ENCODE data around the gene DHRS4. TPM values are rescaled to one million over a fixed set of nuclear protein-coding genes. Genes with fewer than 3 reads are reported as not detected.

Gene DHRS4
- total and polyA plus RNA-seq, 9 of the 15 experiments (the other 6 are each of a cell fraction or from before 2014, with no cell fraction given): 0.51 to 35.9 (median 10.1) TPM

DNA sequence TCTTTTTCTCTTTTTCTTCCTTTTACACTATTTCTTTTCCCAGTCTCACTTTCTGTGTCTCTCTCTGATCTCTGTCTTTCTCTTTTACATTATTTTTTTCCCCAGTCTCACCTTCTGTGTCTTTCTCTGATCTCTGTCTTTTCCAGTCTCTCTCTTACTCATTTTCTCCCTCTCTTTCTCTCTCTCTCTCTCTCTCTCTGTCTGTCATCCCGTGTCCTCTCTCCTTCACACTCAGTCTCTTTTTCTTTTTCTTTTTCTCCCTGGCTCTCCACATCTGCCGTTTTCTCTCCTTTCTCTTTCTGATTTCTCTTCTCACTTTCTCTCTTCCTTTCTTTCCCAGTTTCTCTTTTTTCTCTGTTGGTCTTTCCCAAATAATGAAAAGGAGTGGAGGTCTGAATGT is 57.5 kb downstream of the DHRS4 start:
- no peak overlapping the region for H3K27ac ChIP-seq (ENCODE audit: extremely low read depth, low read depth, low read length)
- no peak overlapping the region for H2AFZ ChIP-seq (ENCODE audit: low read depth, low read length)
- ChIA-PET POLR2A (no interaction called here), CTCF (ENCODE audit: low intra/inter-chr PET ratio) (interaction anchor here (0.6 kb wide), 1 partner anchor 278 kb away, joined by 4 read pairs; no protein-coding TSS in a partner anchor)
- 0 out of 2 replicates have a peak overlapping the region, but pooled peaks have one; percentile 5 for H3K4me2 ChIP-seq (ENCODE audit: insufficient read depth, low read length)
- no peaks in the 10 kb centered on the region for H3K79me2 ChIP-seq (ENCODE audit: control insufficient read depth, insufficient read depth, low read length)
- H3K4me1 ChIP-seq (replicated peaks in 1 of 2; ENCODE audit: control insufficient read depth in 2 of 2, insufficient read depth in 2 of 2, low read length in 2 of 2): peaks cover 0 to 5% of the 10 kb centered on the region in 2 experiments; a peak in 2 of 5 replicates
- H3K9ac ChIP-seq (ENCODE audit: insufficient read depth in 1 of 2, low read depth in 2 of 2, low read length in 2 of 2): no peak overlapping the region
- no peak for ATAC-seq
- H3K9me3 ChIP-seq (replicated peaks; ENCODE audit: control insufficient read depth, insufficient read depth, low read depth, low read length): peaks cover 4% of the 10 kb centered on the region; the same call in 1 of the 2 replicates
- no peaks in the 10 kb centered on the region for H3K9me1 ChIP-seq (ENCODE audit: control insufficient read depth, insufficient read depth, low read length)
- no peaks in the 10 kb centered on the region for H4K20me1 ChIP-seq (replicated peaks; ENCODE audit: control insufficient read depth, insufficient read depth, low read length)
- no peak overlapping the region for H3K4me3 ChIP-seq
- no peak for FAIRE-seq
- in situ Hi-C loops (cut with MboI): loop anchor here (5.0 to 10.0 kb wide), 3 partner anchors 34 to 284 kb away; partner anchors contain the start of genes DHRS1 and NOP9
- WGBS (ENCODE audit: insufficient coverage, low coverage, missing lambda C conversion rate): 0% methylated on average over 1 of the region's 2 CpGs
- H3K27me3 ChIP-seq (ENCODE audit: control insufficient read depth in 2 of 2, insufficient read depth in 2 of 2, low read length in 2 of 2): no peaks in the 10 kb centered on the region
- no TSS peak for BruUV-seq (replicated peaks)
- no peaks in the 10 kb centered on the region for H3K36me3 ChIP-seq (ENCODE audit: control insufficient read depth, insufficient read depth, low read length)
- intact Hi-C loops (cut with micrococcal nuclease): loop anchor here (10.0 kb wide), 1 partner anchor 84 kb away; the partner anchor contains the start of gene PCK2
- DNase-seq (ENCODE audit: extremely low read depth in 1 of 4, low spot score in 3 of 4): no peak
- TF ChIP-seq THRB (CRISPR knock-in tag; conservative IDR thresholded peaks at IDR 0.05) (0 out of 2 replicates have a peak, but pooled peaks have one; percentile 31), CREB3L1 (IDR thresholded peaks at IDR 0.05; ENCODE audit: borderline replicate concordance, low read depth) (no peak), ZNF699 (CRISPR knock-in tag; IDR thresholded peaks at IDR 0.05; ENCODE audit: insufficient replicate concordance) (no peak), ATF4 (CRISPR knock-in tag; IDR thresholded peaks at IDR 0.05) (no peak), ZNF76 (CRISPR knock-in tag; IDR thresholded peaks at IDR 0.05; ENCODE audit: borderline replicate concordance) (no peak)
- TF ChIP-seq, protein P1, sequence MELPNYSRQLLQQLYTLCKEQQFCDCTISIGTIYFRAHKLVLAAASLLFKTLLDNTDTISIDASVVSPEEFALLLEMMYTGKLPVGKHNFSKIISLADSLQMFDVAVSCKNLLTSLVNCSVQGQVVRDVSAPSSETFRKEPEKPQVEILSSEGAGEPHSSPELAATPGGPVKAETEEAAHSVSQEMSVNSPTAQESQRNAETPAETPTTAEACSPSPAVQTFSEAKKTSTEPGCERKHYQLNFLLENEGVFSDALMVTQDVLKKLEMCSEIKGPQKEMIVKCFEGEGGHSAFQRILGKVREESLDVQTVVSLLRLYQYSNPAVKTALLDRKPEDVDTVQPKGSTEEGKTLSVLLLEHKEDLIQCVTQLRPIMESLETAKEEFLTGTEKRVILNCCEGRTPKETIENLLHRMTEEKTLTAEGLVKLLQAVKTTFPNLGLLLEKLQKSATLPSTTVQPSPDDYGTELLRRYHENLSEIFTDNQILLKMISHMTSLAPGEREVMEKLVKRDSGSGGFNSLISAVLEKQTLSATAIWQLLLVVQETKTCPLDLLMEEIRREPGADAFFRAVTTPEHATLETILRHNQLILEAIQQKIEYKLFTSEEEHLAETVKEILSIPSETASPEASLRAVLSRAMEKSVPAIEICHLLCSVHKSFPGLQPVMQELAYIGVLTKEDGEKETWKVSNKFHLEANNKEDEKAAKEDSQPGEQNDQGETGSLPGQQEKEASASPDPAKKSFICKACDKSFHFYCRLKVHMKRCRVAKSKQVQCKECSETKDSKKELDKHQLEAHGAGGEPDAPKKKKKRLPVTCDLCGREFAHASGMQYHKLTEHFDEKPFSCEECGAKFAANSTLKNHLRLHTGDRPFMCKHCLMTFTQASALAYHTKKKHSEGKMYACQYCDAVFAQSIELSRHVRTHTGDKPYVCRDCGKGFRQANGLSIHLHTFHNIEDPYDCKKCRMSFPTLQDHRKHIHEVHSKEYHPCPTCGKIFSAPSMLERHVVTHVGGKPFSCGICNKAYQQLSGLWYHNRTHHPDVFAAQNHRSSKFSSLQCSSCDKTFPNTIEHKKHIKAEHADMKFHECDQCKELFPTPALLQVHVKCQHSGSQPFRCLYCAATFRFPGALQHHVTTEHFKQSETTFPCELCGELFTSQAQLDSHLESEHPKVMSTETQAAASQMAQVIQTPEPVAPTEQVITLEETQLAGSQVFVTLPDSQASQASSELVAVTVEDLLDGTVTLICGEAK (IDR thresholded peaks at IDR 0.05): peak; percentile 16; the same call in 1 of the 2 replicates
- TF ChIP-seq, protein P1 (CRISPR knock-in tag; IDR thresholded peaks at IDR 0.05): no peak
